AG04450 (cell line): ENCODE results near the gene MED26. TPM values are rescaled to one million over a fixed set of nuclear protein-coding genes. Genes with fewer than 3 reads are reported as not detected.

ENCODE experiments used
- CTCF ChIA-PET: fragments of 300-600, 350-600 bp; formaldehyde crosslinking; extraction: SDS; loops from one replicate; lab custom pipeline; 2022; ENCODE audit warnings: antibody characterized with exemption, inconsistent platforms; lab: Charles Lee
- POLR2A ChIA-PET: fragments of 350-600 bp; formaldehyde crosslinking; extraction: SDS; loops from one replicate; lab custom pipeline; 2021; ENCODE audit warnings: antibody characterized with exemption, inconsistent platforms; lab: Yijun Ruan, JAX
- DNase-seq: peaks from one replicate; pipeline ENCODE4 v3.0.0-alpha.2; 2011; ENCODE audit warnings: low read depth, low spot score
- H3K27ac ChIP-seq: one replicate; pipeline ENCODE4 v1.5.1; 2012; ENCODE audit warnings: low read depth, low read length, control low read depth
- H3K27me3 ChIP-seq: one replicate; pipeline ENCODE4 v1.6.0; 2012; ENCODE audit warnings: low read length; ENCODE audit not compliant: control insufficient read depth, insufficient read depth
- H3K4me3 ChIP-seq: 2 replicates; pipeline ENCODE4 v1.5.1; 2011; ENCODE audit warnings: mild to moderate bottlenecking, low read depth, low read length, control low read depth
- H3K9me3 ChIP-seq: 2 replicates; pipeline ENCODE4 v1.5.1; 2012; ENCODE audit warnings: low read length; ENCODE audit not compliant: control insufficient read depth, insufficient read depth
- polyA plus RNA-seq: library from polyadenylated mRNA; depleted of rRNA; stranded (reverse); fragments of >200 nt; gene quantifications from 2 replicates; pipeline ENCODE4 v1.2.3, GENCODE V29; 2011
- TF ChIP-seq, protein P1 (sequence below): IDR thresholded peaks from 2 replicates; pipeline ENCODE4 v1.5.1; 2011; ENCODE audit warnings: low read depth, low read length, control low read depth, inconsistent platforms

MED26 gene
- polyA plus RNA-seq, 1 experiment: 3.0 TPM

- Histone ChIP-seq H3K27ac (no peak overlapping the region), H3K4me3 (no peak overlapping the region), H3K9me3 (no peaks in the 10 kb centered on the region), H3K27me3 (no peaks in the 10 kb centered on the region)
- CTCF ChIA-PET: no interaction called here
- TF ChIP-seq, protein P1, sequence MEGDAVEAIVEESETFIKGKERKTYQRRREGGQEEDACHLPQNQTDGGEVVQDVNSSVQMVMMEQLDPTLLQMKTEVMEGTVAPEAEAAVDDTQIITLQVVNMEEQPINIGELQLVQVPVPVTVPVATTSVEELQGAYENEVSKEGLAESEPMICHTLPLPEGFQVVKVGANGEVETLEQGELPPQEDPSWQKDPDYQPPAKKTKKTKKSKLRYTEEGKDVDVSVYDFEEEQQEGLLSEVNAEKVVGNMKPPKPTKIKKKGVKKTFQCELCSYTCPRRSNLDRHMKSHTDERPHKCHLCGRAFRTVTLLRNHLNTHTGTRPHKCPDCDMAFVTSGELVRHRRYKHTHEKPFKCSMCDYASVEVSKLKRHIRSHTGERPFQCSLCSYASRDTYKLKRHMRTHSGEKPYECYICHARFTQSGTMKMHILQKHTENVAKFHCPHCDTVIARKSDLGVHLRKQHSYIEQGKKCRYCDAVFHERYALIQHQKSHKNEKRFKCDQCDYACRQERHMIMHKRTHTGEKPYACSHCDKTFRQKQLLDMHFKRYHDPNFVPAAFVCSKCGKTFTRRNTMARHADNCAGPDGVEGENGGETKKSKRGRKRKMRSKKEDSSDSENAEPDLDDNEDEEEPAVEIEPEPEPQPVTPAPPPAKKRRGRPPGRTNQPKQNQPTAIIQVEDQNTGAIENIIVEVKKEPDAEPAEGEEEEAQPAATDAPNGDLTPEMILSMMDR: no peak
- DNase-seq: no peak
- POLR2A ChIA-PET: no interaction called here
Measured at GRCh38 chr19:16594681-16595091, 33.3 kb downstream of the MED26 start.

GRCh38 chr19:16594131-16594586 lies 33.8 kb downstream of the MED26 start:
- ChIA-PET POLR2A (interaction anchor here (0.6 kb wide), 1 partner anchor 133 kb away, joined by 3 read pairs; no protein-coding TSS in a partner anchor), CTCF (no interaction called here)
- DNase-seq: no peak
- Histone ChIP-seq H3K27ac (no peak overlapping the region), H3K9me3 (no peaks in the 10 kb centered on the region), H3K4me3 (no peak overlapping the region), H3K27me3 (no peaks in the 10 kb centered on the region)
- TF ChIP-seq, protein P1: no peak

- CTCF ChIA-PET: no interaction called here
- POLR2A ChIA-PET: interaction anchor here (0.6 kb wide), 1 partner anchor 134 kb away, joined by 3 read pairs; no protein-coding TSS in a partner anchor
- Histone ChIP-seq H3K27ac (no peak overlapping the region), H3K4me3 (no peak overlapping the region), H3K9me3 (no peaks in the 10 kb centered on the region; the same call in 1 of the 2 replicates), H3K27me3 (no peaks in the 10 kb centered on the region)
- TF ChIP-seq, protein P1: no peak
- DNase-seq: no peak
Measured at GRCh38 chr19:16593181-16593580, 34.8 kb downstream of the MED26 start.

- CTCF ChIA-PET: no interaction called here
Measured at GRCh38 chr19:16591803-16592556, 36.0 kb downstream of the MED26 start.

More at GRCh38 chr19:16591803-16592556, 36.0 kb downstream of the MED26 start:
- DNase-seq: no peak
- TF ChIP-seq, protein P1: no peak
- Histone ChIP-seq H3K27ac (no peak overlapping the region), H3K4me3 (no peak overlapping the region), H3K9me3 (no peaks in the 10 kb centered on the region; the same call in 1 of the 2 replicates), H3K27me3 (no peaks in the 10 kb centered on the region)
- POLR2A ChIA-PET: no interaction called here
